Trophoblast cell (in vitro differentiated cells and primary cell): ENCODE data around the gene TCERG1L.
A peak's percentile ranks its signal among the peaks of the same experiment; 100 is the strongest.

Experiments used
- DNase-seq, 2 donors: peaks; one replicate each; pipeline ENCODE4 v3.0.0-alpha.2; 2016
- H2AFZ ChIP-seq: 2 replicates; pipeline ENCODE4 v1.6.1; 2013; ENCODE audit warnings: low read length, moderate library complexity, mild to moderate bottlenecking; ENCODE audit not compliant: insufficient read depth, poor library complexity
- H2AK5ac ChIP-seq: 2 replicates; pipeline ENCODE4 v1.6.1; 2013; ENCODE audit warnings: mild to moderate bottlenecking, low read length
- H2BK120ac ChIP-seq: 2 replicates; pipeline ENCODE4 v1.6.1; 2013; ENCODE audit warnings: low read length, mild to moderate bottlenecking, moderate library complexity; ENCODE audit not compliant: insufficient read depth, poor library complexity
- H2BK12ac ChIP-seq: 2 replicates; pipeline ENCODE4 v1.6.1; 2013; ENCODE audit warnings: mild to moderate bottlenecking, low read length, moderate library complexity
- H2BK5ac ChIP-seq: 2 replicates; pipeline ENCODE4 v1.6.1; 2013; ENCODE audit warnings: low read length, low read depth, moderate library complexity, mild to moderate bottlenecking; ENCODE audit not compliant: poor library complexity
- H3K14ac ChIP-seq: 2 replicates; pipeline ENCODE4 v1.6.1; 2013; ENCODE audit warnings: mild to moderate bottlenecking, low read length
- H3K18ac ChIP-seq: 2 replicates; pipeline ENCODE4 v1.6.1; 2013; ENCODE audit warnings: mild to moderate bottlenecking, low read length
- H3K23ac ChIP-seq: 2 replicates; pipeline ENCODE4 v1.6.1; 2013; ENCODE audit warnings: low read length
- H3K27ac ChIP-seq: 2 replicates; pipeline ENCODE4 v1.5.1; 2013; ENCODE audit warnings: low read depth, mild to moderate bottlenecking, inconsistent platforms, low read length, moderate library complexity
- H3K27me3 ChIP-seq: 2 replicates; pipeline ENCODE4 v1.6.1; 2013; ENCODE audit warnings: inconsistent platforms, mild to moderate bottlenecking, low read length, moderate library complexity; ENCODE audit not compliant: insufficient read depth
- H3K36me3 ChIP-seq, 2 experiments: 1 replicate in 1 of 2; 2 replicates in 1 of 2; pipeline ENCODE4 v1.6.1; 2013; ENCODE audit warnings: low read length in 2 of 2, mild to moderate bottlenecking in 2 of 2, moderate library complexity in 1 of 2; ENCODE audit not compliant: insufficient read depth in 2 of 2, control insufficient read depth in 1 of 2
- H3K4ac ChIP-seq: 2 replicates; pipeline ENCODE4 v1.6.1; 2013; ENCODE audit warnings: low read depth, mild to moderate bottlenecking, low read length, moderate library complexity
- H3K4me1 ChIP-seq, 2 experiments: 1 replicate in 1 of 2; 2 replicates in 1 of 2; pipeline ENCODE4 v1.6.1; 2013; ENCODE audit warnings: low read length in 2 of 2, mild to moderate bottlenecking in 2 of 2, moderate library complexity in 1 of 2; ENCODE audit not compliant: insufficient read depth in 2 of 2, control insufficient read depth in 1 of 2
- H3K4me2 ChIP-seq: 2 replicates; pipeline ENCODE4 v1.6.1; 2013; ENCODE audit warnings: inconsistent platforms, mild to moderate bottlenecking, low read length, moderate library complexity
- H3K4me3 ChIP-seq: 2 replicates; pipeline ENCODE4 v1.5.1; 2013; ENCODE audit warnings: mild to moderate bottlenecking, low read depth, low read length, inconsistent platforms
- H3K79me1 ChIP-seq: one replicate; pipeline ENCODE4 v1.6.1; 2013; ENCODE audit warnings: low read length
- H3K79me2 ChIP-seq: 2 replicates; pipeline ENCODE4 v1.6.1; 2013; ENCODE audit warnings: low read length, mild to moderate bottlenecking; ENCODE audit not compliant: control insufficient read depth, insufficient read depth, poor library complexity
- H3K9ac ChIP-seq: 2 replicates; pipeline ENCODE4 v1.6.1; 2013; ENCODE audit warnings: mild to moderate bottlenecking, low read length
- H3K9me3 ChIP-seq: 2 replicates; pipeline ENCODE4 v1.6.1; 2013; ENCODE audit warnings: low read depth, mild to moderate bottlenecking, control low read depth, inconsistent platforms, low read length; ENCODE audit not compliant: insufficient read depth
- H4K12ac ChIP-seq: 2 replicates; pipeline ENCODE4 v1.6.1; 2013; ENCODE audit warnings: low read depth, mild to moderate bottlenecking, low read length, moderate library complexity
- H4K8ac ChIP-seq: 2 replicates; pipeline ENCODE4 v1.6.1; 2013; ENCODE audit warnings: low read depth, mild to moderate bottlenecking, low read length, moderate library complexity
- H4K91ac ChIP-seq: one replicate; pipeline ENCODE4 v1.6.1; 2013; ENCODE audit warnings: low read depth, mild to moderate bottlenecking, low read length, moderate library complexity
- WGBS: extraction: QIAGEN DNeasy Blood & Tissue Kit; methylation state at CpG from one replicate; pipeline ENCODE4 v1.1.7; 2013; ENCODE audit warnings: missing lambda C conversion rate; ENCODE audit not compliant: insufficient read length, insufficient coverage; ENCODE audit errors: extremely low coverage; 5-methylcytosine and 5-hydroxymethylcytosine counted together

The TCERG1L gene

GRCh38 chr10:131114846-131115245 lies 196.7 kb downstream of the TCERG1L start:
- H3K4ac ChIP-seq: no peak overlapping the region
- H3K4me1 ChIP-seq: no peaks in the 10 kb centered on the region
- H3K18ac ChIP-seq: no peak overlapping the region
- H3K9me3 ChIP-seq: peaks cover 1% of the 10 kb centered on the region
- no CpG with 5 or more reads among the region's 15 CpGs for WGBS
- H4K91ac ChIP-seq: peak overlapping the region; percentile 1
- no peak overlapping the region for H2BK12ac ChIP-seq
- H4K8ac ChIP-seq: no peak overlapping the region
- H3K36me3 ChIP-seq: peaks cover 2 to 8% of the 10 kb centered on the region in 2 experiments
- H3K23ac ChIP-seq: no peak overlapping the region
- no peak overlapping the region for H3K9ac ChIP-seq
- no peak overlapping the region for H3K4me2 ChIP-seq
- no peak overlapping the region for H2BK120ac ChIP-seq
- no peak for DNase-seq
- no peaks in the 10 kb centered on the region for H3K27me3 ChIP-seq
- H3K79me2 ChIP-seq: no peaks in the 10 kb centered on the region
- H3K4me3 ChIP-seq: no peak overlapping the region
- peak overlapping the region; percentile 17 for H3K14ac ChIP-seq
- no peak overlapping the region for H3K27ac ChIP-seq
- no peak overlapping the region for H2AK5ac ChIP-seq
- H2AFZ ChIP-seq: no peak overlapping the region
- H3K79me1 ChIP-seq: no peaks in the 10 kb centered on the region
- no peak overlapping the region for H2BK5ac ChIP-seq
- no peak overlapping the region for H4K12ac ChIP-seq

- no CpG with 5 or more reads among the region's 6 CpGs for WGBS
- no peaks in the 10 kb centered on the region for H3K27me3 ChIP-seq
- H3K36me3 ChIP-seq: peaks cover 11 to 18% of the 10 kb centered on the region in 2 experiments
- peaks cover 12% of the 10 kb centered on the region for H3K9me3 ChIP-seq
- DNase-seq: no peak
- no peak overlapping the region for H4K91ac ChIP-seq
- H3K27ac ChIP-seq: no peak overlapping the region
- no peaks in the 10 kb centered on the region for H3K79me2 ChIP-seq
- H3K4me1 ChIP-seq: no peaks in the 10 kb centered on the region
- no peak overlapping the region for H3K4ac ChIP-seq
- no peak overlapping the region for H2BK12ac ChIP-seq
- H3K79me1 ChIP-seq: no peaks in the 10 kb centered on the region
- no peak overlapping the region for H2BK5ac ChIP-seq
- H3K23ac ChIP-seq: no peak overlapping the region
- H3K4me3 ChIP-seq: no peak overlapping the region
- no peak overlapping the region for H3K14ac ChIP-seq
- H2BK120ac ChIP-seq: no peak overlapping the region
- no peak overlapping the region for H2AFZ ChIP-seq
- H2AK5ac ChIP-seq: no peak overlapping the region
- H3K4me2 ChIP-seq: no peak overlapping the region
- H3K9ac ChIP-seq: no peak overlapping the region
- H4K8ac ChIP-seq: no peak overlapping the region
- H4K12ac ChIP-seq: no peak overlapping the region
- no peak overlapping the region for H3K18ac ChIP-seq
Measured at GRCh38 chr10:131113709-131114291, 197.7 kb downstream of the TCERG1L start.

GRCh38 chr10:131113165-131113564 lies 198.4 kb downstream of the TCERG1L start:
- Histone ChIP-seq H3K18ac (no peak overlapping the region), H3K23ac (no peak overlapping the region), H3K9ac (no peak overlapping the region), H3K79me2 (no peaks in the 10 kb centered on the region), H3K27me3 (no peaks in the 10 kb centered on the region), H2BK12ac (no peak overlapping the region), H4K8ac (no peak overlapping the region), H3K36me3 (peaks cover 12 to 22% of the 10 kb centered on the region in 2 experiments), H3K4ac (no peak overlapping the region), H3K27ac (no peak overlapping the region), H3K14ac (no peak overlapping the region), H2BK5ac (no peak overlapping the region), H2BK120ac (no peak overlapping the region), H4K91ac (no peak overlapping the region), H3K4me1 (no peaks in the 10 kb centered on the region), H3K4me2 (no peak overlapping the region), H2AFZ (no peak overlapping the region), H3K79me1 (no peaks in the 10 kb centered on the region), H3K4me3 (no peak overlapping the region), H2AK5ac (no peak overlapping the region), H4K12ac (no peak overlapping the region), H3K9me3 (peaks cover 17% of the 10 kb centered on the region)
- WGBS: no CpG with 5 or more reads among the region's 9 CpGs
- no peak for DNase-seq

DNA sequence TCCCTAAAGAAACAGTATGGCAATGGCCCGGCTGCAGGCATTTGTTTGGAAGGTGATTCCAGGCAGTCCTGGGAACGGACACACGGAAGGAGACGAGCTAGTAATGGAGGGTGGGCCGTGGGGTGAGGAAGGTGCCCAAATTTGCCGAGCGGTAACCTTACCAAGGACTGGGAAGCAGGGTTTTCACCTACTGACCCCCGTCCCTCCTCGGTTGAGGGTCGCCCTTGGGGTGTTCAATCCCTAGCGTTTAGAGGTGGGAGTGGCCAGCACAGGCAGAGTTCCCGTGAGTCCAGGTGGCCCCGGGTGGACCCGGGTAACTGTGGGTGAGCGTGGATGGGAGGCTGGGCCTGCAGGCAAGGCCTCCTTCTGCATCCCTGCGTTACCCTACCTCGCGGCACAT lies 198.8 kb downstream of the TCERG1L start:
- Histone ChIP-seq H3K27me3 (no peaks in the 10 kb centered on the region), H3K4me3 (no peak overlapping the region), H3K18ac (no peak overlapping the region), H3K79me2 (no peaks in the 10 kb centered on the region), H4K91ac (no peak overlapping the region), H3K23ac (no peak overlapping the region), H4K8ac (no peak overlapping the region), H3K36me3 (peaks cover 12 to 22% of the 10 kb centered on the region in 2 experiments), H3K4ac (no peak overlapping the region), H2BK12ac (no peak overlapping the region), H3K9me3 (peaks cover 18% of the 10 kb centered on the region), H2BK120ac (no peak overlapping the region), H2AK5ac (no peak overlapping the region), H3K9ac (no peak overlapping the region), H4K12ac (no peak overlapping the region), H3K4me2 (no peak overlapping the region), H3K4me1 (peaks cover 0 to 1% of the 10 kb centered on the region in 2 experiments), H2AFZ (no peak overlapping the region), H3K79me1 (no peaks in the 10 kb centered on the region), H3K14ac (no peak overlapping the region), H2BK5ac (no peak overlapping the region), H3K27ac (no peak overlapping the region)
- no CpG with 5 or more reads among the region's 18 CpGs for WGBS
- no peak for DNase-seq
